SK-N-SH (cell line): ENCODE data around the gene CRLF2. TPM values are rescaled to one million over a fixed set of nuclear protein-coding genes. Genes with fewer than 3 reads are reported as not detected.

Source experiments
- CTCF ChIA-PET: fragments of 300-600, 350-600 bp; formaldehyde crosslinking; extraction: SDS; loops from one replicate; lab custom pipeline; 2021; lab: Yijun Ruan, JAX
- POLR2A ChIA-PET: fragments of 350-600 bp; sonication (Branson Sonifier 250); formaldehyde crosslinking; extraction: SDS; loops from one replicate; lab custom pipeline; 2020; ENCODE audit warnings: antibody characterized with exemption, inconsistent platforms; lab: Yijun Ruan, JAX
- DNase-seq: peaks from one replicate; pipeline ENCODE4 v3.0.0; 2012
- H2AFZ ChIP-seq: fragments of 200-600 bp; sonication (generic); 2 replicates; pipeline ENCODE4 v1.8.1; 2016; ENCODE audit warnings: antibody characterized with exemption, mild to moderate bottlenecking, low read depth
- H3F3A ChIP-seq: fragments of 200-600 bp; sonication (generic); replicated peaks from 2 replicates; pipeline ENCODE3; 2016; ENCODE audit warnings: antibody characterized with exemption, mild to moderate bottlenecking; ENCODE audit not compliant: insufficient read depth
- H3K27ac ChIP-seq, 2 experiments: fragments of 200-500 bp in 1 of 2; fragments of 200-600 bp in 1 of 2; sonication (Bioruptor generic) in 1 of 2; sonication (generic), shearing (Covaris generic) in 1 of 2; 2 replicates each; pipeline versions ENCODE4 v1.5.1 to v1.6.1; 2014 to 2016; ENCODE audit warnings: low read depth in 2 of 2, inconsistent platforms in 1 of 2, low read length in 1 of 2, mild to moderate bottlenecking in 1 of 2, mixed read lengths in 1 of 2
- H3K27me3 ChIP-seq: fragments of 200-600 bp; sonication (generic), shearing (Covaris generic); 2 replicates; pipeline ENCODE4 v1.6.1; 2016; ENCODE audit warnings: mixed run types; ENCODE audit not compliant: insufficient read depth
- H3K36me3 ChIP-seq, 2 experiments: fragments of 200-500 bp in 1 of 2; fragments of 200-600 bp in 1 of 2; sonication (Bioruptor generic) in 1 of 2; sonication (generic) in 1 of 2; replicated peaks in 1 of 2; 2 replicates each; pipeline versions ENCODE3 to v1.5.1; 2014 to 2016; ENCODE audit warnings: low read length in 1 of 2, mild to moderate bottlenecking in 1 of 2; ENCODE audit not compliant: insufficient read depth in 2 of 2, control insufficient read depth in 1 of 2
- H3K4me1 ChIP-seq, 2 experiments: fragments of 200-500 bp in 1 of 2; fragments of 200-600 bp in 1 of 2; sonication (Bioruptor generic) in 1 of 2; sonication (generic), shearing (Covaris generic) in 1 of 2; 2 replicates each; pipeline versions ENCODE4 v1.5.1 to v1.6.1; 2014 to 2016; ENCODE audit warnings: low read depth in 1 of 2, low read length in 1 of 2, mixed run types in 1 of 2; ENCODE audit not compliant: insufficient read depth in 2 of 2, control insufficient read depth in 1 of 2
- H3K4me2 ChIP-seq: fragments of 200-600 bp; sonication (generic), shearing (Covaris generic); 2 replicates; pipeline ENCODE4 v1.6.1; 2017; ENCODE audit warnings: mixed run types
- H3K4me3 ChIP-seq, 2 experiments: fragments of 200-500 bp in 1 of 2; fragments of 200-600 bp in 1 of 2; sonication (Bioruptor generic) in 1 of 2; sonication (generic), shearing (Covaris generic) in 1 of 2; 2 replicates each; pipeline versions ENCODE4 v1.5.1 to v1.8.1; 2014 to 2016; ENCODE audit warnings: low read depth in 2 of 2, inconsistent platforms in 1 of 2, low read length in 1 of 2, mild to moderate bottlenecking in 1 of 2, mixed read lengths in 1 of 2, moderate library complexity in 1 of 2
- H3K79me2 ChIP-seq: fragments of 200-600 bp; sonication (generic); 2 replicates; pipeline ENCODE4 v1.8.1; 2017; ENCODE audit warnings: mild to moderate bottlenecking; ENCODE audit not compliant: insufficient read depth
- H3K9ac ChIP-seq: fragments of 200-600 bp; sonication (generic); 2 replicates; pipeline ENCODE4 v1.6.1; 2017; ENCODE audit warnings: mixed run types
- H3K9me2 ChIP-seq: fragments of 200-600 bp; sonication (generic); 2 replicates; pipeline ENCODE4 v1.6.1; 2017; ENCODE audit warnings: mixed run types
- H3K9me3 ChIP-seq: fragments of 200-600 bp; sonication (generic); 2 replicates; pipeline ENCODE4 v1.6.1; 2017; ENCODE audit warnings: mixed run types, mild to moderate bottlenecking, moderate library complexity
- H4K20me1 ChIP-seq: fragments of 200-600 bp; sonication (generic); 2 replicates; pipeline ENCODE4 v1.6.1; 2017; ENCODE audit warnings: mild to moderate bottlenecking, mixed run types; ENCODE audit not compliant: insufficient read depth
- EZH2phosphoT487 ChIP-seq: fragments of 200-600 bp; sonication (generic); IDR thresholded peaks from 2 replicates; pipeline ENCODE4 v1.6.1; 2017; ENCODE audit warnings: low read depth, mixed run types, mild to moderate bottlenecking, antibody characterized with exemption, moderate library complexity, borderline replicate concordance
- FOXJ3 ChIP-seq: sonication (generic); formaldehyde crosslinking; IDR thresholded peaks from 2 replicates; pipeline ENCODE4 v1.5.1; 2020; ENCODE audit warnings: mild to moderate bottlenecking, missing genetic modification reagents
- GABPA ChIP-seq: IDR thresholded peaks from 2 replicates; pipeline ENCODE4 v1.4.0; 2012; ENCODE audit warnings: low read depth, mild to moderate bottlenecking
- GATA2 ChIP-seq: sonication (generic); formaldehyde crosslinking; IDR thresholded peaks from 2 replicates; pipeline ENCODE4 v1.5.0; 2020; ENCODE audit warnings: mild to moderate bottlenecking, missing genetic modification reagents
- JUND ChIP-seq: IDR thresholded peaks from 2 replicates; pipeline ENCODE4 v1.4.0; 2012
- MAX ChIP-seq: IDR thresholded peaks from 2 replicates; pipeline ENCODE4 v1.4.0; 2012; ENCODE audit warnings: low read depth
- MEF2A ChIP-seq: IDR thresholded peaks from 2 replicates; pipeline ENCODE4 v1.4.0; 2012; ENCODE audit warnings: low read depth, borderline replicate concordance
- MXI1 ChIP-seq: IDR thresholded peaks from 2 replicates; pipeline ENCODE4 v1.6.1; 2012; ENCODE audit warnings: mild to moderate bottlenecking, low read depth, low read length, improper control_type of control experiment
- NFIC ChIP-seq: IDR thresholded peaks from 2 replicates; pipeline ENCODE4 v1.4.0; 2012; ENCODE audit warnings: borderline replicate concordance
- NRF1 ChIP-seq: IDR thresholded peaks from 2 replicates; pipeline ENCODE4 v1.6.1; 2012; ENCODE audit warnings: low read depth, mild to moderate bottlenecking, low read length
- POLR2AphosphoS5 ChIP-seq: IDR thresholded peaks from 2 replicates; pipeline ENCODE4 v1.6.1; 2012; ENCODE audit warnings: low read depth, low read length
- RAD21 ChIP-seq: IDR thresholded peaks from 2 replicates; pipeline ENCODE4 v1.6.1; 2012; ENCODE audit warnings: mild to moderate bottlenecking, low read length
- RCOR1 ChIP-seq: fragments of 150-350 bp; IDR thresholded peaks from 2 replicates; pipeline ENCODE4 v1.6.1; 2017; ENCODE audit warnings: antibody characterized with exemption, low read length
- RFX5 ChIP-seq: IDR thresholded peaks from 2 replicates; pipeline ENCODE4 v1.6.1; 2012; ENCODE audit warnings: mild to moderate bottlenecking, improper control_type of control experiment, low read length
- USF1 ChIP-seq: IDR thresholded peaks from 2 replicates; pipeline ENCODE4 v1.4.0; 2012; ENCODE audit warnings: low read depth, borderline replicate concordance
- YY1 ChIP-seq: IDR thresholded peaks from 2 replicates; pipeline ENCODE4 v1.4.0; 2012; ENCODE audit warnings: low read depth, mild to moderate bottlenecking
- whole genome bisulfite sequencing: methylation state at CpG from one replicate; pipeline ENCODE4 v1.1.6; 2017; ENCODE audit warnings: low lambda C conversion rate; 5-methylcytosine and 5-hydroxymethylcytosine counted together
- polyA plus RNA-seq, 3 experiments: library from polyadenylated mRNA; depleted of rRNA; stranded (reverse); fragments of >200 nt; gene quantifications; 2 replicates each; pipeline ENCODE4 v1.2.3, GENCODE V29; 2012
- TF ChIP-seq, protein P1 (sequence below): fragments of 200-600 bp; sonication (generic); IDR thresholded peaks from 2 replicates; pipeline ENCODE4 v1.6.1; 2017; ENCODE audit warnings: antibody characterized with exemption, mild to moderate bottlenecking, moderate library complexity
- TF ChIP-seq, protein P2 (sequence below): fragments of 150-350 bp; IDR thresholded peaks from 2 replicates; pipeline ENCODE4 v1.6.1; 2016; ENCODE audit warnings: mild to moderate bottlenecking, low read depth, low read length
- TF ChIP-seq, protein P3 (sequence below): fragments of 150-350 bp; IDR thresholded peaks from 2 replicates; pipeline ENCODE4 v1.6.1; 2017; ENCODE audit warnings: antibody characterized with exemption, low read length, low read depth, borderline replicate concordance
- TF ChIP-seq, protein P4 (sequence below): IDR thresholded peaks from 2 replicates; pipeline ENCODE4 v1.4.0; 2012; ENCODE audit warnings: low read depth, borderline replicate concordance

Gene CRLF2
- polyA plus RNA-seq, 1 of the 3 experiments (the other 2 are of a cell fraction), result not detected

GRCh38 chrX:1169189-1169588 is 43.3 kb downstream of the CRLF2 start:
- CTCF ChIA-PET, result no interaction called here
- POLR2A ChIA-PET, result no interaction called here
- DNase-seq, result no peak
- whole genome bisulfite sequencing, result 24% methylated on average over 7 of the region's 7 CpGs
- peaks cover 23% of the 10 kb centered on the region; the same call in 1 of the 2 replicates for H3K27me3 ChIP-seq
- H3K9ac ChIP-seq, result no peak overlapping the region
- no peaks in the 10 kb centered on the region for H4K20me1 ChIP-seq
- no peaks in the 10 kb centered on the region for H3K36me3 ChIP-seq
- no peak overlapping the region for H3K27ac ChIP-seq
- no peak overlapping the region for H3K4me2 ChIP-seq
- no peaks in the 10 kb centered on the region for H3K9me2 ChIP-seq
- TF ChIP-seq, protein P1, sequence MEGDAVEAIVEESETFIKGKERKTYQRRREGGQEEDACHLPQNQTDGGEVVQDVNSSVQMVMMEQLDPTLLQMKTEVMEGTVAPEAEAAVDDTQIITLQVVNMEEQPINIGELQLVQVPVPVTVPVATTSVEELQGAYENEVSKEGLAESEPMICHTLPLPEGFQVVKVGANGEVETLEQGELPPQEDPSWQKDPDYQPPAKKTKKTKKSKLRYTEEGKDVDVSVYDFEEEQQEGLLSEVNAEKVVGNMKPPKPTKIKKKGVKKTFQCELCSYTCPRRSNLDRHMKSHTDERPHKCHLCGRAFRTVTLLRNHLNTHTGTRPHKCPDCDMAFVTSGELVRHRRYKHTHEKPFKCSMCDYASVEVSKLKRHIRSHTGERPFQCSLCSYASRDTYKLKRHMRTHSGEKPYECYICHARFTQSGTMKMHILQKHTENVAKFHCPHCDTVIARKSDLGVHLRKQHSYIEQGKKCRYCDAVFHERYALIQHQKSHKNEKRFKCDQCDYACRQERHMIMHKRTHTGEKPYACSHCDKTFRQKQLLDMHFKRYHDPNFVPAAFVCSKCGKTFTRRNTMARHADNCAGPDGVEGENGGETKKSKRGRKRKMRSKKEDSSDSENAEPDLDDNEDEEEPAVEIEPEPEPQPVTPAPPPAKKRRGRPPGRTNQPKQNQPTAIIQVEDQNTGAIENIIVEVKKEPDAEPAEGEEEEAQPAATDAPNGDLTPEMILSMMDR, result no peak
- TF ChIP-seq MXI1, result no peak
- TF ChIP-seq, protein P2, sequence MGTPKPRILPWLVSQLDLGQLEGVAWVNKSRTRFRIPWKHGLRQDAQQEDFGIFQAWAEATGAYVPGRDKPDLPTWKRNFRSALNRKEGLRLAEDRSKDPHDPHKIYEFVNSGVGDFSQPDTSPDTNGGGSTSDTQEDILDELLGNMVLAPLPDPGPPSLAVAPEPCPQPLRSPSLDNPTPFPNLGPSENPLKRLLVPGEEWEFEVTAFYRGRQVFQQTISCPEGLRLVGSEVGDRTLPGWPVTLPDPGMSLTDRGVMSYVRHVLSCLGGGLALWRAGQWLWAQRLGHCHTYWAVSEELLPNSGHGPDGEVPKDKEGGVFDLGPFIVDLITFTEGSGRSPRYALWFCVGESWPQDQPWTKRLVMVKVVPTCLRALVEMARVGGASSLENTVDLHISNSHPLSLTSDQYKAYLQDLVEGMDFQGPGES, result no peak
- TF ChIP-seq, protein P3, sequence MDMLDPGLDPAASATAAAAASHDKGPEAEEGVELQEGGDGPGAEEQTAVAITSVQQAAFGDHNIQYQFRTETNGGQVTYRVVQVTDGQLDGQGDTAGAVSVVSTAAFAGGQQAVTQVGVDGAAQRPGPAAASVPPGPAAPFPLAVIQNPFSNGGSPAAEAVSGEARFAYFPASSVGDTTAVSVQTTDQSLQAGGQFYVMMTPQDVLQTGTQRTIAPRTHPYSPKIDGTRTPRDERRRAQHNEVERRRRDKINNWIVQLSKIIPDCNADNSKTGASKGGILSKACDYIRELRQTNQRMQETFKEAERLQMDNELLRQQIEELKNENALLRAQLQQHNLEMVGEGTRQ, result no peak
- TF ChIP-seq NRF1, result no peak
- TF ChIP-seq USF1, result no peak
- no peak for TF ChIP-seq NFIC
- TF ChIP-seq FOXJ3 (CRISPR knock-in tag), result no peak
- TF ChIP-seq GABPA, result no peak
- TF ChIP-seq YY1, result no peak
- no peak for TF ChIP-seq GATA2
- no peak for TF ChIP-seq RCOR1
- no peak for TF ChIP-seq POLR2AphosphoS5
- TF ChIP-seq RFX5, result no peak
- TF ChIP-seq, protein P4, sequence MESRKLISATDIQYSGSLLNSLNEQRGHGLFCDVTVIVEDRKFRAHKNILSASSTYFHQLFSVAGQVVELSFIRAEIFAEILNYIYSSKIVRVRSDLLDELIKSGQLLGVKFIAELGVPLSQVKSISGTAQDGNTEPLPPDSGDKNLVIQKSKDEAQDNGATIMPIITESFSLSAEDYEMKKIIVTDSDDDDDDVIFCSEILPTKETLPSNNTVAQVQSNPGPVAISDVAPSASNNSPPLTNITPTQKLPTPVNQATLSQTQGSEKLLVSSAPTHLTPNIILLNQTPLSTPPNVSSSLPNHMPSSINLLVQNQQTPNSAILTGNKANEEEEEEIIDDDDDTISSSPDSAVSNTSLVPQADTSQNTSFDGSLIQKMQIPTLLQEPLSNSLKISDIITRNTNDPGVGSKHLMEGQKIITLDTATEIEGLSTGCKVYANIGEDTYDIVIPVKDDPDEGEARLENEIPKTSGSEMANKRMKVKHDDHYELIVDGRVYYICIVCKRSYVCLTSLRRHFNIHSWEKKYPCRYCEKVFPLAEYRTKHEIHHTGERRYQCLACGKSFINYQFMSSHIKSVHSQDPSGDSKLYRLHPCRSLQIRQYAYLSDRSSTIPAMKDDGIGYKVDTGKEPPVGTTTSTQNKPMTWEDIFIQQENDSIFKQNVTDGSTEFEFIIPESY, result no peak
- no peak for TF ChIP-seq EZH2phosphoT487
- TF ChIP-seq RAD21, result no peak
- TF ChIP-seq MEF2A, result no peak
- TF ChIP-seq JUND, result no peak
- TF ChIP-seq MAX, result no peak
- H3K4me3 ChIP-seq, result no peak overlapping the region
- no peaks in the 10 kb centered on the region for H3K9me3 ChIP-seq
- no peaks in the 10 kb centered on the region for H3K4me1 ChIP-seq
- no peak overlapping the region for H2AFZ ChIP-seq
- H3K79me2 ChIP-seq, result no peaks in the 10 kb centered on the region
- H3F3A ChIP-seq, result no peaks in the 10 kb centered on the region
